ENCODE measurements around the gene CD200R1L.

- peak; percentile 71 for TF ChIP-seq CTCF (conservative IDR thresholded peaks at IDR 0.05; ENCODE audit: low read length)
- TF ChIP-seq EZH2phosphoT487 (IDR thresholded peaks at IDR 0.05; ENCODE audit: borderline replicate concordance, low read depth, low read length), result no peak
Observed at GRCh38 chr3:112814266-112814665, 32.4 kb downstream of the CD200R1L start.

All from OCI-LY7 (cell line).